ENCODE data around the gene BTRC. TPM values are rescaled to one million over a fixed set of nuclear protein-coding genes. Genes with fewer than 3 reads are reported as not detected.

The BTRC gene
- polyA plus RNA-seq, 1 donor = 29.4 TPM

DNA sequence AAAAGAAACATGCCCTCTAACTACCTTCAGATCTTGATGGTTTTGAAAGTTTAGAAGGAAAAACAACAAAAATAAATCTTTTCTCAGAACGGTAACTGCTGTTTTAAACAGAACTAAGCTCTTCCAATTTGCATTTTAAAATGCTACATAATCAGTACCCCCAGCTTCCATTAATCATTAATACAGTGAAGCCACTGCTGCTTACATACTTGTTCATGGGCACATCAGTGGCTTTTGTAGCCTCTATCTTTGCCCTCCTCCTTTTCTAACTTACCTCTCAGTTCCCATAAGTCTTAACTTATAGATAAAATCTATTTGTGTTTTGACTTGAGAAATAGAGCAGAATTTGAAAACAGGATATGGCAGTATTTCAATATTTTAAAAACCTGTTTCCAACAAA is 125.0 kb downstream of the BTRC start:
- DNase-seq = no peak

DNA sequence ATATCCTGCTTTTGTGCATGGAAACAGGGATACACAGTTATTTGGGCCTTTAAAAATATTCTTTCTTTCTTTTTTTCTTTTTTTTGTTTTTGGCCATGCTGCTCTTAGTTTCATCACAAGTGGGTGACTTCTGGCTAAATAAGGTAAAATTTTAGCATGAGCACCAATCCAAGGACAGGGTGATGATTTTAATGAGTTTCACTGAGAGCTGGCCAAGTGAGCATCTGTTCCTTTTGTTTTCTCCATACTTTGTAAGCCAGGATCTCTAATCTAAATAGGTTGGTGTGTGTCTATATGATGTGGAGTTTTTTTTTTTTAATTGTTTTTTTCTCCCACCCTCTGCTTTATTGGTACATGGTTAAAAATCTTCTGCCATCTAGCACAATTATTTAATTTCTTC is 127.3 kb downstream of the BTRC start:
- DNase-seq = no peak

DNA sequence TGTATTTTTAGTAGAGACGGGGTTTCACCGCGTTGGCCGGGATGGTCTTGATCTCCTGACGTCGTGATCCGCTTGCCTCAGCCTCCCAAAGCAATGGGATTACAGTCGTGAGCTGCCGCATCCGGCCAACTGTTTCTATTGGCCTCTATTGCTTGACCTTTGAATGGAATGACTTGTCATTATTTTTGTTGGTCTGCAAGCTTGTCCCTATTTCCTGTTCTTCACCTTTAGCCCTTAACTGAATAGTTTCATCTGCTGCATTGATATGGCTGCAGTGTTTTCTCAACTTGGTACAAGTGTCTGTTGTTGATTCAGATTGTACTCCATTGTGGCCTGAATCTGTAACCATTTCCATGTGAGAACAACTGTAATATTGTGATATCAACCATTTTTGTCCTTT is 128.6 kb downstream of the BTRC start:
- DNase-seq = no peak

DNA sequence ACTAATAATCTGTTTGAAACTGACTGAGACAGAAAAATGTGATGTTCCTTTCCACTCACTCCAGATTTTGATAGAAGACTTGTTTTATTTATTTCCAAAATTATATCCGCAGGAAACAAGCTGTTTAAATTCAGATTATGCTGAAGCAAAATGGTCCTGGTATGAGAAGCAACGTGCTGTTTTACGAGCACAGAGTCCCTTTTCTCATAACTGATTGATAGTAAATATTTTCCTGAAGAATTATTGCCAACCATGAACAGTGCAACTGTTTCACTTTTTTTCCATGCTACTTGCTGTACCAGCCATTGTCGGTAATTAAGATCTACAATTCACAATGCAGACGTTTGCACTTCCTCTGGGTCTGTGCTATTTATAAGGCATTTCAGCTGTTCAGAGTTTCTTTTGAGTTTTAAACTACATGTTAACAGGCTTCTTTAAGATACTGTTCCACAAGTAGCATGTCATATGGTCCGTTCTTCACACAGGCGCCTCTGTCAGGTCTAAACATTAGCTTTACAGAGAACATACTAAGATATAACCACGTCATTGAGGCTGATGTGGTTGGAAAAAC is 130.3 kb downstream of the BTRC start:
- no peak for DNase-seq

DNA sequence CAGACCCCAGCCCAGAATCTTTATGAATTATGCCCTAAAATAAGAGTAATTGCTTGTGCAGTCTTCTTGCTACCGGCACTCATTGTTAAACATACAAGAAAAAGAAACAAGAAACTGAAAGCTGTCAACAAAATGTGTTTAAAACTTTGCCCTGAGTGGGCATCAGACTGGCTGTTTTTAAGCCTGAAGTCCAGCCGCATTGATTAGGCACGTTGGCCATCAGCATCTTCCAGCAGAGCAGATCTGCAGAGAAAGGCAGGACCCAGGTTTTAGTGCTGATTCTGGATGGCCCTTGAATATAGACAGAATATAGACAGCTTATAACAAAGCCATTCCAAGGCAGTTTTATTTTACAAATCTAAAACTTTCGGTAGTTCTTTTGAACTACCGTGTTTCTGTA is 131.2 kb downstream of the BTRC start:
- DNase-seq = no peak

DNA sequence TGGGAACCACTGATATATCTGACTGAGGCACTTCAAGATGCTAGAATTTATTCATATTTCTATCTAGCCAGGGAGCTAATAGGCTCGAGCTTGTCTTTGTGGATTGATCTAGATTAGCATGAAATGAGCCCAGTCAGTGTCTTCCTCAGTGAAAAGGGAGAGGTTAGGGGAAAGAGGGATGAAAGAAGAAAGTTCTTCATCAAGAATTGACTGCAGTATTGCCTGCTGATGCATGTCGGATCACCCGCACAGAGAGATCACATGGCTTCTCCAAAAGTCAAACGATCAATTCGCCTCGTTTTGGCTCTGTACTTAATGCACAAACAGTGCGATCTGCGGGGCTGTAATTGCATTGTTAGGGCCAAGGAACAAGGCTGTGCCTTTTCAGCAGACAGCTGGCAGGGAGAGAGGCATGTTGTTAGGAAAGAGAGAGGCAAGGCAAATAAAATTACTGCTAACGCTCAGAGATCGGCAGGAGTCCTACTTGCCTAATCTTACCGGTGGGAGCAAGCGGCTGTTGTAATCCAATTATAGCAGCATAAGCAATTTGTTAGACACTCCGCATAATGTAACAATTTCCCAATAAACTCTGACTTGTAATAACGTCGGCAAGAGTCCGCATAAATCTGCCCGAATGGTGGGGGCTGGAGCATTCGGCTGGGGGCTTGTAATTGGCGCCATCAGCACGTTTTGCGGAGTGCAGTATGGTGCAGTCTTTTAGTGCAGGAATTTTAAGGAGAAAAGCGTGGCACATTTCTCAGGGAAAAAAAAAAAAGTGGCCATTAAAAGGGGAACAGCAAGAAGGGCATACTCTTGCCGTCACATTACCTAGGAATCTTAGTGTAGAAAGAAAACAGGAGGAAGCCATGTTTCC is 132.0 kb downstream of the BTRC start:
- DNase-seq = no peak

DNA sequence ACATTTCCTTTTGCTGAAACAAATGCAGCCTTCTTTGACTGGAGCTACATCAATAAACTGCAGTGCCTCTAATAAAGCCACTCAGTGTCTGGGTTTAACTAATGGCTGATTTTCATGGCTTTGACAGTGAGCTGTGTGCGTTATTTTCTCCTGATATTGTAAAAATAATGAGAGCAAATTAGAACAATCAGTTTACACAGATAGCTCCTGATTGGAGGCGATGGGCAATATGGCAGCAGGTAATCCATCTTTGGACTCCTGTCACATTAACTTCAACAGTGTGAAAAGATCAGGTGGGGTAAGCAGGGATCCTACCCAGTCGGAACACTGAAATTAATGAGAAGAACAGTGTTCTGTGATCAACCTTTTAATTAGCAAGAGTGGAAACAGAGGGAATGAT is 133.4 kb downstream of the BTRC start:
- DNase-seq = no peak

DNA sequence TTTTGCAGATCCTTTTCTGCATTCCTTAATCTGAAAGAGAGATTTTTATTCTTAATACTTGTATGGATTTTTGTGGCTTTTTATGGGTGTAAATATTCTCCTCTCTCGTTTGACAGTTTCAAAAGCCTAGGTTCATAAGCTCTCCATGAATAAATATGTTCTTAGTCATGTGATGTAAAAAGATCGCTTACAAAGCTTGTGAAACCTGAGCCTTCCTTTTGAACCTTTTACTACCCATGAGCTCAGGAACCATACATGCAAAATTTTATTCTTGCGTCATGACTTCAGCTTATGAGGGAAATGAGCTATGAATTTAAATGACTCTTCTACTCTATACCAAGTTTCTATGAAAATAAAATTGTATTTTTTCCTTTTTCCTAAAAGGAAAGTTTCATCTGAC is 135.4 kb downstream of the BTRC start:
- no peak for DNase-seq

DNA sequence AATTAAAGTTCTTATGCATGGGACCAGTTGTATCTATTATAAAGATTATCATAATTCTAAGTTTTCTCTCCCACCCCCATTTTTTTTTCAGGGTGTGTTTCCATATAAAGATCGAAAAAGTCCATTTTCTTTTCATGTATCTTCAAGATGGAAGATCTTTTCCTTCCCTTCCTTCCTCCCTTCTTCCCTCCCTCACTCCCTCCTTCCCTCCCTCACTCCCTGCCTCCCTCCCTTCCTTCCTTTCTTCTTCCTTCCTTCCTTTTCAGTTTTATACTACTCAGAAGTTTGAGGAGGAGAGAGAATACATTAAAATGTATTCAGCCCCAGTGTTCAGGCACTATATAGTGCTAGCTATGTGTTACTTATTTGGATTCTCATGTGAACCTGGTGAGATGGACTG is 136.1 kb downstream of the BTRC start:
- DNase-seq = no peak

DNA sequence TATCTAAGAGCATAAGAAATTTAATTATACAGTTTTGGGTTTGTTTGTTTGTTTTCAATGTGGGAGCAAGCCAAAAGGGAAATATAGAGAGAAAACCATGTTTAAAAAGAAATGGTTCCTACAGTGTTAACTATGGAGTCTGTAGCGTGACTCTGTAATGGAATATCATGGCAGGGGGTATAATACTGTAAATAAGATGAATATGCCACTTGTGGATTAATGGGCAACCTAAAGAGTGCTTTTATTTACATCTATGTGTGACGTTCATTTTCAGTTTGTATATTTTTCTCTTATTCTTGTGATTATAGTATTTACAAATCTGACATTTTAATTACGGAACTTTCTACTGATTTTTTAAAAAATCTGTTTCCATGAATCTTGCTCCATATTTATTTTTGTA is 138.2 kb downstream of the BTRC start:
- DNase-seq = no peak

DNA sequence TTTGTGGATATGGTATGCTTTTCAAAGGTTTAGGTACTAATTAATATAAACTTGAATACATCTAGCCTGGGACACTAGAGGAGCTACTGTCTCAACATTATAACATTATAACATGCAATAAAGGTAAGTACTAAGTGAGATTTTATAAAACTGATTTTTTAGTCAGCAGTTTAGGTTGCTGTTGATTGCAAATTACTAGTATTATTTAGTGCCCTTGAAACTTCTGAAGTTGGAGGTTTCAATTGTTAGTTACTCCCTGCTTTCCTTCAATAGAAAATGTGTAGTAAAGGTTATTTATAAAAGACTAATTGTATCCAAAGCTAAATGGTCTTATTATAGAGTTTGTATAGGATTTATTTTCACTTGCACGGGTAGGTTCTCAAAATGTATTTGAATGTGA is 138.8 kb downstream of the BTRC start:
- no peak for DNase-seq

DNA sequence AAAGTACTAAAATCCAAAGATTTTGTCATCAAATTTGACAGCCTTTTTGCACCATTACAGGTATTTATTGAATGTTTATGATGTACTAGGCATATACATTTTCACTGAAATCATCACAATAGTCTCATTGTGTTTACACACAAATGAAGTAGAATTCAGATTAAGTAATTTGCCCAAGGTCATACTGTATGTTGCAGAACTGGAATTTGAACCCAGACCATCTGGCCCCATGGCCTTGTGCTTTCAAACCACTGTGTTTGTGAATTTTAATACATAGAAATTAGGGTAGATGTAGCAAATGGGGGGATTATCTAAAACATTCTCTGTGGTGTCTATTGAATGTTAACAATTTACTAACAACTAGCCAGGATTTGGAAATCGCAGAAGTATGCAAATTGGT is 139.3 kb downstream of the BTRC start:
- DNase-seq = no peak

DNA sequence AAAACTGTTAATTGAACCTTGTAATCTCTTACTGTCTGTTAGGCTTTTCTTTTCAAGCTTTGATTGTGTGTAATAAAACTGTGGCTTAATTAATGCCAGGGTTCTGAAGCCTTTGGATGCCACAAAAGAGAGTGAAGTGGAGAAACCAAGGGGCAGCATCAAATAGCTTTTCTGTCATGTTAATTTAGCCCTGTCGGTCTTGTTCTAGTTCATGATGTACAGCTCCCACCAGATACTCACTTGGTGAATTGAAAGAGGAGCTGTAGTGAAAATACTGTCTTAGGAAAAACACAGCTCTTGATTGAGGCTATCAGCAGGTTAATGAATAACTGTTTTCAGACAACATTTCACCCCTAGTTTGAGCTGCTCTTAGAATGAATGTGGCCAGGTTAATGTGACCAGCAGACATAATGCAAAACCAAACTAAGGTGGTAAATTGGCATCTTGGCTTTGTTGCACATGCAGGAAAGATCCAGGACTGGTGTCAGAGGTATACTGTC is 139.9 kb downstream of the BTRC start:
- no peak for DNase-seq

DNA sequence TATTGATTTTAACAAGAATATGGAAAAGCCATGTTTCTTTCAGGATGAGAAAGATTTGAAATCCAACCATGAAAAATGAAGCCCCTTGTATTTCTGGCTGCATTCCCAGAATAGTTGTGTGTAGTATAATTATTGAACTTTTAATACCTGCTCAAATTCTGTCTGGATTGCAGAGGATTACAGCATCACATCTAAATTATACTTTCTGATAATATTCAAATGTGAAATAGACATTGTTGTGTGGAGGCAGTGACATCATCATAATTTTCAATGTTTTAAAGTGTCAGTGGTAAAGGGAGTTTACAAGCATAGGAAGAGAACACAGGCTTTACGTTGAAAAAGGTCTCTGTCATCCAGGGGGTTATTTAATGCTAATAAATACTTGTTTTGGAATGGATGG is 140.7 kb downstream of the BTRC start:
- DNase-seq = no peak

DNA sequence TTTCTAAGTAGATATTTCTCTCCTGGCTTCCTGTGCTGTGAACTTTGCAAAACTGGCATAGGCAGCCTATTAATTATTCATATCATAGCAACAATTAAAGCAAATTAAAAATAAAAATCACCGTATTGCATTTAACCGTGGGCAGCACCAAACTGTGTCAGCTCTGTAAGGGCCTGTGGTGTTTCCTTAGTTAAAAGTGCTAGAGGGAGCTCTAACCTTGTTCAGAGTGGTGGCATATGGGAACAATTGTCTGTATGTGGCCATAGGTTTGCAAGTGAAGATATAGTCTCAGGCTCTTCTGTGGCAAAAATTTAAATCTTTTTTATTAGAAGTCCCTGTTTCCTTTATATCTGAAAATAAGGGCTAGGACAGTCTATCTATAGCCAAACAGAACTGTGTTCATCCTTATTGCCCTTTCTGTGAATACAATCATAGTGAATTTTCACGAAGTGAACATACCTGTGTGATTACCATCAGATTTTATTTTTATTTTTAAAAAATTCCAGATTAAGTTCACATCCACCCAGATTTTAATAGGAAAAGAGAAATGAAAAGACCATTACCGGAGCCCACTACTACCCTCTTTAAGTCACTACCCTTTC is 141.5 kb downstream of the BTRC start:
- no peak for DNase-seq

DNA sequence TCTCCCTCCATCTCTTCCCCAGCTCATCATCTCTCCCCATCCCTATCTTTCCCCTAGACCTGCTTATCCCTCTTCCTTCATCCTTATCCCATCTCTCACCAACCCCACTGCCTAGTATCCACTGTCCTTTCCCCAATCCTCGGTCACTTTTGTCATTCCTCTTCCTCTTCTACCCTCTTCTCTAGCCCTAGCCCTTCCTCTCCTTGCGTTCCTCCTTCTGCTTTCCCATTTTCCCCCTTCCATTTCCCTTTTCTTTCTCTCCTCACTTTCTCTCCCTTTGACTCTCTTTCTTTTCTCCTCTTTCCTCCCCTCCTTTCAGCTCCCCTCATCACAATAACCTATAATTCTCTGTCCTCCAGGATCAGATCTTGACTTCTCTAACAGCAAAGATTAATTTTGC is 150.5 kb downstream of the BTRC start:
- no peak for DNase-seq

DNA sequence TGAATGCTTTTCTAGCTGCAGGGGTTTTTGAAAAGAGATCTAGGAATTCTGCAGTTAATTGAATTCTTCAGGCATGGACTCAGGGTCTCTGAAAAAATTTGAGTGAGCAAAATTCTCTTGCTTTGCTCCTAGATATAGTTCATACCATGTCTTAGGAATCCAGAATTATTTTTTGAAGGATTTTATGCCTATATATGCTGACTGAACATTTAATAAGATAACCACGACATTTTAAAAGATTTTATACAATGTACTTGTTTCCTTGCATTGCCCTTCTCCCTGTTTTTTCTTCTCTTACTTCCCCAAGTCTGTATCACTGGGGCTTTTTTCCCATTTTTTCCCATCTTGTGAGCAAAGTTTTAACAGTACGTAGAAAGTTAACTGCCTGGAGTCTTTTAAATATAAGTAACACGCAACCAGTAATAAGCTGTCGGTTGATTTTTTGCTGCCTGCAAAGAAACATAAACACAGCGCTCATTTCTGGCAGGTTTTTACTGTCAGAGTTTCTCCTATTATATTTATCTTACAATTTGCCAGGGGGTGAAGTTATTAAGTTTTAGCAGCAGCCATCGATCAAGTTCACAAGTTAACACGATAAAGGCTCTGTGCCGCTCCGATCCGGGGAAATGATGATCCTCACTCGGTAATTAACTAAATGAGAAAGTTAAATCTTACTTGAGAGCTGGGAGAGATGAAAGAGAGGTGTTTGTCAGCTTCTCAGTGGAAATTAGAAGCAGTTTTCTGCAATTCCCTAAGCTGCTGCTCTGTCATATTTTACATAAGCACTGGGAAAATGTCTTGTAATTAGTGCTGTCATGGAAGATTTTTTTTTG is 153.1 kb downstream of the BTRC start:
- no peak for DNase-seq

DNA sequence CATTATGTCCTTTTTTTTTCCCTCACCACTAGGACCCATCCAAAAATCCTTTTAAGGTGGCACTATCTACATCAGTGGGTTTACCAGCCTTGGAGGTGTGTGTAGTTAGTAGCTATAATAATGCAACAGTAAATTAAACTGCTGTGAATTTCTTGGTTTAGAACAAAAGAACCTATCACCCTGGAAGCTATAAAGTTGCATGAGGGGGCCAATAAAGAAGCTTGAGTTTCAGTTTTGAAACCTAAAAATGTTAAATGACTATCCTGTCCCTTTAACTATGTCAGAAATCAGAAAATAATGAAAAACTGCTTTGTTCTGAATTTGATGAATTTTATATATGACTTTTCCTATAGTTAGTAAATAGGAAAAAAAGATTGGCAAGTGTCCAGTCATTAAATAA is 153.9 kb downstream of the BTRC start:
- DNase-seq = no peak

DNA sequence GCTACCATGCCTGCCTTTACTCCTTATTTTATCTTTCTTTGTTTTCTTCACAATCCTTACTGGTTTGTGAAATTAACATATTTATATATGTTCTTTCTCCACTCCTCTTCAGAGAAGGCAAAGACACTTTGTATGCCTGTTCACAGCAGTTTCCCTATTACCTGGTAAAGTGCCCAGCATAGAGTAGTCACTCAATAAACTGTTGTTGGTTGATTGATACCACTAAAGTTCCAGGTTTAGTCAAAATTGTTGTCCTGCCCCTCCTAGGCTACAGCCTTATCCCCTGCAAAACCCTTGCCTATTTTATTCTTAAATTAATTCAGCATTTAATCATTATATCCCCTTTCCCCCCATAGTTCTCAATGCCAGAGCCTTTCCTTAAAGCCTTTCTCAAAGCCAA is 158.0 kb downstream of the BTRC start:
- no peak for DNase-seq

DNA sequence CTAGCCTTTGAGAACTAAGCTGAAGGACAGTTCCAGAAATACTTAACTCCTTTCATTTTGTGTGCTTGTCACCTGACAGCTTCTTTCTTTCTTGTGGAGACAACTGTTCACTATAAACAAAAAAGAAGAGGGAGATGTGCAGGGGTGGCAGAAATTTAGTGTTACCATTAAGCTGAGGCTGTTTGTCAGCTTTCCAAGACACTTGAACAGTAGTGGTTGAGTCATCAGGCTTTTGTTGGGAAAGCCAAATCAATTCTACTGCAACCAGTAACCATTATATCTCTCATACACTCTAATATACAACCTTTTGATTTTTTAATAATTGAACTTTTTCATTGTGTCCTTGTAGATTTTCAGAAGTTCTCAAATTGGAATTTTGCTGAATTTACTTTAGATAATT is 158.8 kb downstream of the BTRC start:
- DNase-seq = no peak

DNA sequence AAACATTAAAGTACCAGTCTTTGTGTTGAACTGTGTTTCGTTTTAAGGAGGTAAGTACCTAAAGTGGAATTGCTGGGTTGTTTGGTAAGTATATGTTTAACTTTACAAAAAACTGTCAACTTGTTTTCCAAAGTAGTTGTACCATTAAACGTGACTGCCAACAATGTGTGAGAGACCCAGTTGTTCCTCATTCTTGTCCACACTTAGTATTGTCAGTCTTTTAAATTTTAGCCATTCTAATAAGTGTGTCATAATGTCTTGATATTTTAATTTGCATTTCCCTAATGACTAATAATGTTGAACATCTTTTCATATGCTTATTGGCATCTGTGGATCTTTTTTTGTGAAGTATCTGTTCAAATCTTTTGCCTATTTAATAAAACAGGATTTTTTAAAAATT is 159.8 kb downstream of the BTRC start:
- DNase-seq = no peak

DNA sequence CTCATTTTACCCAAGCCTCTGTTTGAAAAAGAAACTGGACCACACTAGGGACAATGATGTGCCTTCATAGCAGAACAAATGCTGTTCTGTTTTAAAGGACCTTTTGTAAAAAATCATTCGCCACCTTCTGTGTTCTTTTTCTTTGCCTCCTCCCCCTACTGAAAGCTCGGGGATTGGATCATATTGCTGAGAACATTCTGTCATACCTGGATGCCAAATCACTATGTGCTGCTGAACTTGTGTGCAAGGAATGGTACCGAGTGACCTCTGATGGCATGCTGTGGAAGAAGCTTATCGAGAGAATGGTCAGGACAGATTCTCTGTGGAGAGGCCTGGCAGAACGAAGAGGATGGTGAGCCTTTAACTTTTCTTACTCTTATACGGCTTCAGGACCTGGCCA is 171.9 kb downstream of the BTRC start:
- no peak for DNase-seq

DNA sequence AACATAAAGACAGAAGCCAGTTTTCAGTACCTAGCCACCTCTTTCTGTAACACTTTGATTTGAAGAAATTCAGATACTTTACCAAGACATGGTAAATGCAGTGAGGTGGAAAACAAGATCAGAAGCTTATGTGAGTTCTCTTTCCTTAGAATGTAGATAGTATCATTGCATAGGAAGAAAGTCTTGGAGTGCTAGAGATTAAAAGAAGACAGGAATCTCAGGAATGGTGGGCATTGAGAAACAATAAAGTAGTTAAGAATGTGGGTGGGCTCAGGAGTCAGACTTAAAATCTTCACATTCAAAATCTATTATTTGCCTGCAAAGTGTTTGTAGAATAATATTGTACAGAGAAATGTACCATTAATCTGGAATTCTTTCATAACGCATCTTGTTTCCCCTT is 175.2 kb downstream of the BTRC start:
- no peak for DNase-seq
